ENCODE data around the gene PCYOX1L.

GRCh38 chr5:149399775-149400174 is 41.9 kb downstream of the PCYOX1L start:
- TF ChIP-seq ZC3H11A (IDR thresholded peaks at IDR 0.05) (no peak), GATA3 (IDR thresholded peaks at IDR 0.05; ENCODE audit: borderline replicate concordance) (no peak), JUN (IDR thresholded peaks at IDR 0.05) (no peak), POLR2A (IDR thresholded peaks at IDR 0.05; ENCODE audit: low read length) (no peak), CTCF (IDR thresholded peaks at IDR 0.05) (no peak), ESRRA (IDR thresholded peaks at IDR 0.05; ENCODE audit: borderline replicate concordance, low read length) (no peak), EP300 (IDR thresholded peaks at IDR 0.05) (no peak), HOXA7 (CRISPR knock-in tag; IDR thresholded peaks at IDR 0.05) (no peak), MAFK (IDR thresholded peaks at IDR 0.05; ENCODE audit: partially characterized antibody) (no peak), MYC (IDR thresholded peaks at IDR 0.05; ENCODE audit: borderline replicate concordance, low read length) (no peak)
